GF-D8 (cell line): ENCODE results near the gene SOD1.

Experiments
- DNase-seq: peaks from one replicate; lab custom pipeline; 2025; lab: John Stamatoyannopoulos, UW

SOD1 gene

DNA sequence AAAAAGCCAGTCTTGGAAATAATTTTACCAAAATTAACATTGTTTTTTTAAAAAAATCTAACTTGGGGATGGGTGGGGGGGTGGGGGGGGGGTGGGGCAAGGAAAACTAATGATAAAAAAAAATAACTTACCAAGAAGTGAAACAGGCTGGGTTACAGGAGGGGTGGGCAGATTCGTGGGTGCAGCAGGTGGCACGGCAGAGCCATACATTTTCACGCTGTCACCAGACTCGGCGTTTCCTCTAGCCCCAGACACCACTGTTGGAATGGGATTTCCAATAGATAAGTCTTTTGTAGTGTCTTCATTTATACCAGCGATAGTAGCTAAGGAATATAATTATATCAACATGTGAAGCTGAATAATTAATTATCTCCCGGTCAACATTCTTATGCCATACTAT is 25.4 kb downstream of the SOD1 start:
- no peak for DNase-seq

DNA sequence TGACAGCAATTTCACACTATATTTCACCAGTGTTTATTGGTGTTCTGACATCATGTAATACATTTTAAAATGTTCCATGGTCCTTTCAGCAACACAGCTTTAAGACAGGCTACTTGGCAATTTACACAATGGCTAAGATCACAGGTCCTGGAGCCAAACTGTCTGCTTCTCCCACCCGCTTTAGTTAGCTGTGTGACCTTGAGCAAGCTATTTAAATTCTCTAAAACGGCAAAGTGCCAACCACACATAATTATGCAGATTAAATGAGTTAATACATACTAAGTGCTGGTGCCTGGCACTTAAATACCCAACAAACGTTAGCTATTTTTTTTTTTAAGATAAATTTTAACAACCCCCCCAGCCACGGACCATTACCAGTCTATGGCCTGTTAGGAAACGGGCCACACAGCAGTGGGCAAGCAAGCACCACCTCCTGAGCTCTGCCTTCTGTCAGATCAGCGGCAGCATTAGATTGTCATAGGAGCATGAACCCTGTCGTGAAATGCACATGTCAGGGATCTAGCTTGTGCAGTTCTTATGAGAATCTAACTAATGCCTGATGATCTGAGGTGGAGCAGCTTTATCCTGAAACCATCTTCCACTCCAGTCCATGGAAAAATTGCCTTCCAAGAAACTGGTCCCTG is 26.9 kb downstream of the SOD1 start:
- no peak for DNase-seq

DNA sequence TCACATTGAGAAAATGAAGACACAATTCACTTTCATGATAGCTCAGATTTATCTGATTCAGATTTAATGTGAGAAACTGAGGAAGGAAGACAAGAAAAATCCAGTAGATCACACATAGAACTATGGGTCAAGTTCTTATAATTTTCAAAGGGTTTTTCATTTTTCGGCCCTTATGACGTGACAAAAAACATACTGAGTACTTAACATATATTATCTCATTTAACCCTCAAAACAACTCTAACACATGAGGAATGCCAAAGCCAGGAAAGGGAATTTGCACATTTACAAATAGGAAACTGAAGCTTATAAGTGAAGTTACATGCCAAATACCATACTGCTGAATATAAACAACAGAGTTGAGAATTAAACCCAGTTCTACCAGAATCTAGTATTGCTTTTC is 27.6 kb downstream of the SOD1 start:
- DNase-seq: no peak

DNA sequence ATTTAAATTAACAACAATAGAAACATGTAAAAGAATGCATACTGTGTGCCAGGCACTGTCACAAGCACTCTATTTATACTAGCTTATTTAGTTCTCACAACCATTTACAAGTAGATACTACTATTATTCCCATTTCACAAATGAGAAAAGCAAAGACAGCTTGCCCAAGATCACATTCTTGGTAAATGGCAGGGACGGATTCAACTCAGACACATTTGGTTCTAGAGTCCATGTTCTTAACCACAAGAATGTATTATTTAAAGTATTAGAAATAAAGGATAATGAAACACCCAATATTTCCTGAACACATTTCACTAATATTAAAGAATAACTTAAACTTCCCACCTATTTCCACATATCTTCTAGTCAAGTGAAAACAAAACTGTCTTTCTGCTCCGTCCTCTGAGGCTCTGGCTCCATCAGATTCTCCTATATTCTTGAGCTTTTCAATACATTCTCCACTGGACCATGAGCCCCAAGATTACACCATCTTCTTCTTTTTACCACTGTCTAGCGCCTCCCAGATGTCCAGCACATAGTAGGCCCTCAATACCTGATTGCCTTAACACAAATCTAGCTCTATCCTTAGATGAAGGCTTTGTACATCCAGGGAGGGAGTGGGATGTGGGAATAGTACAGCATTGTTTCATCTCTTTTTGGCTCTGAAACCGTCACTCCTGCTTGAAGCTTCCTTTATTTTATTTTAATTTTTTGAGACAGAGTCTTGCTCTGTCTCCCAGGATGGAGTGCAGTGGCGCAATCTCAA is 29.3 kb downstream of the SOD1 start:
- no peak for DNase-seq

DNA sequence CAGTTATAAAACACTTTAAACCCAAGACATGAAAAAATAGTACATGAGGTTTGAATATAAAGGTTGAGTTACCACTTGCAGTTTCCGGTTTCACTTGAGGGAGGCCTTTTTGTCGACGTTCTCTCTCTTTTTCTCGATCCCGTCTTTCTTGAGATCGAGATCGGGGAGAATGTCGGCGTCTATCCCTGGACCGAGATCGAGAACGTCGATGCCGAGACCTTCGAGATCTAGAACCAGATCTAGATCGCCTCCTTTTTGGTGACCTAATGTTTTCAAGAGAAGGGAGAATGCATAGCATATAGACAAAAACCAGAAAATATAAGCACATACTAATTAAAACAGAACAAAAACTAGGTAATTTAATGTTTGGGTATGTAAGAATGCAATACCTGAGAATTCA is 33.7 kb downstream of the SOD1 start:
- DNase-seq: no peak

DNA sequence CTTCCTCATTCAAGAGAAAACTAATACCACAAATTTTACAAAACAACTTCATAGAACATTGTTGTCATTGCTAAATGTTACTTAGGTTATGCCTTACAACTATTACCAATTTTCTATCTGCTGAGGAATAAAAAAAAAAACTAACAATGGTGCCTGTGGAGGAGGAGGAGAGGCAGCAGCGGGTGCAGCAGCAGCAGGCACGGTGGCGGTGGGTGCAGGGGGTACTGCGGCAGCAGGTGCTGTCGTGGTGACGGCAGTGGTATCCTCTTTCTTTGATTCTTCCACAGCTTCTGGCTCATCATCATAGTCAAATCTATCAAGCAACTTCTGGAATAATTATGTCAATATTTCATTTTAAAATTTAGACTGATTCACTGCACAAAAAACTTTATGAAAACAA is 36.9 kb downstream of the SOD1 start:
- no peak for DNase-seq

DNA sequence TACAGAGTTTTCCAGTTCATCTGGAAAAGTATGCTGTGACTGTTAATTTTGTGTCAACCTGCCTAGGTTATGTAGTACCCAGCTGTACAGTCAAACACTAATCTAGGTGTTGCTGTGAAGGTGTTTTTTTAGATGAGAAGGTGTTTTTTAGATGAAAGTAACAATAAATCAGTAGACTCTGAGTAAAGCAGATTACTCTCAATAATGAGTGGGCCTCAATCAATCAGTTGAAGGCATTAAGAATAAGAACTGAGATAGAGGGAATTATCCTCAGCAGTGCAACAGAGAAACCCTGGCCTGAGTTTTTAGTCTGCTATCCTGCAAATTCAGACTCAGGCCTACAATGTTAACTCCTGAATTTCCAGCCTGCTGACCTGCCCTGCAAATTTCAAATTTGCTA is 39.0 kb downstream of the SOD1 start:
- DNase-seq: no peak

DNA sequence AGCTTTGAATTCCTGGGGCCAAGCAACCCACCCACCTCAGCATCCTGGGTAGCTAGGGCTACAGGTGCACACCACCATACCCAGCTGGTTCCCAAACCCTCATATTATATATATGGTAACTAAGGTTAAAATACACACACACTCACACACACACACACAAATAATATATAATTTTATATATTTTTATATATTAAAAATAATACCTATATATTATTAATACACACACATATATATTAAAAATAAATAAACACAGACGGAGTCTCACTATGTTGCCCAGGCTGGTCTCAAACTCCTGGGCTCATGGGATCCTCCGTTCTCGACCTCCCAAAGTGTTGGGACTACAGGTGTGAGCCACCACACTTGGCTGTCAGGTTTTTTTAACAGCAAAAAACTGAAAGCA is 40.5 kb downstream of the SOD1 start:
- DNase-seq: no peak

DNA sequence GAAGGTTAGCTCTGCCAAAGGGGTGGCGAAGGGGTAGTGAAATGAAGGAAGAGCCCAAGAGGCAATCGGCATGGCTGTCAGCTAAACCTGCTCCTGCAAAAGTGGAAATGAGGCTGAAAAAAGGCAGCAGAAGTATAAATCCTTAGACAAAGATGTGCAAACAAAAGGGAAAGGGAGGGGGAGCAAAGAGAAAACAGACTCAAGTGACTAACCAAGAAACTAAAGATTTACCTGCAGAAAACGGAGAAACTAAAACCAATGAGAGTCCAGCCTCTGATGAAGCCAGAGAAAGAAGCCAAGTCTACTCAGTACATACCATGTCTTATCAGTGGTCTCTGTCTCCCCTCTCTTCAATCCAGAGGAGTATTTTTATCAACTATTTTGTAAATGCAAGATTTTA is 47.1 kb downstream of the SOD1 start:
- no peak for DNase-seq

DNA sequence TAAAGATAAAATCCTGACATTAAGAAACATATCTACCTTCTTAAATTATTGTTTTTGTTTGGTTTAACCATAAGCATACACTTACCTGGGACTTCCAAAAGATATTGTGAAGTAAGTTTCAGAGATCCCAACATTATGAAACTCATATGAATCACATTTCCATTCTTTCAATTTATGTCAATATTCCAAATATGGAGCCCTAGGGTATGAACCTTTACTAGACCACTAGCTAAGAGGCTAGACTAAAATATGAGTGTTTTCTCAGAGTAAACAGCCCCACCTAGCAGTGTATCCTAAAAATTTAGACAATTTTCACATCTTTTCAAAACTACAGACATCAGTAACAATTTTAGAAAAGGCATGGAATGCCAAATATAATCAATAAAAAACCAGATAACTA is 48.0 kb downstream of the SOD1 start:
- DNase-seq: no peak

DNA sequence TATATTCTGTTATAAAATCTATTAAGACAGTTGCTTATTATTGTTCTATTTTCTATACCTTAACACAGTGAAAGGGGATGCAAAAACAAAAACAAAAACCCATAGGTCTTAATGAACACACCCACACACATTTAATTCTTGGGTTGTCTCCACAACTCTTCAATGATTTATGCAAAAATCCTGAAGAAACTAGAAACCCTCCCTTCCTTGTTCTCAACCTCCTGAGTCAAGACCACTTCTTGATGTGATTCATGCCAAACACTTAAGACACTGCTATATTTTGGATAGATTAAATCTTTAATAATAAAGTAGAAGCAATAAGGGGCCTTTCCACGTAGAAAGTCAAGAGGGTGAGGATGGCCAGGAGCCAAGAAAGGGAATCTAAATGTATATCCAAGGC is 49.0 kb downstream of the SOD1 start:
- DNase-seq: no peak

DNA sequence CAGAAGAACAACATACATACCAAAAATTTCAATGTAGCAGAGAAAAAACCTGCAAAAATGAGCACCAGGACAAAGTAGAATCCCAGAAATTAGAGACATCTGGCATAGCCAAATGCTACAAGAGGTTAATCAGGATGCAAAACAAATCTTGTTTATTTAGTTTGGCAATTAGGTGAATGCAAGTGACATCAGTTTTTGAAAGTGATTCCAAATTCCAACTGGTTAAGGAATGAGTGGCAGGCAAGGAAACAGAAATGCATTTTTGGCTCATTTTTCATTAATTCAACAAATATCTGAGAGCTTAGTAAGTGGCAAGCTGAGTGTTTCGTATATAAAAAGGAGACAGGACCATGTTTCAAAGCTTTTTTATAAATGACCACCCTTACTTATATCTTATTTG is 51.1 kb downstream of the SOD1 start:
- DNase-seq: no peak

DNA sequence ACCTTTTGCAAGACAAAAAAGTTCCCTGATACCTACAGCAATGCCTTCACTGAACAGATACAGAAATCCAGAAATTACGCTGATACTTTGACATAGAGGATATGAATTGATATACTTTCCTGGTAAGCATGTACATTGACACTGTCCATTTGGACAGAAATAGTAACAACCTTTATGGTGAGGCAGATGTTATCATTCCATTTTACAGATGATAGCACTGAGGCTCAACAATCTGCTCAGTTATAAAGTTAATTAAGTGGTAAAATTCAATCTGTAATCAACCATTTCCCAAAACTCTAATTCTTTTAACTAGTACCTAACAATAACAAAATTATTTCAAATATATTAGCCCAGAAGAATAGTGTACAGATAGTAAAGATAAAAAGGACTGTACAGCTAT is 51.8 kb downstream of the SOD1 start:
- no peak for DNase-seq

DNA sequence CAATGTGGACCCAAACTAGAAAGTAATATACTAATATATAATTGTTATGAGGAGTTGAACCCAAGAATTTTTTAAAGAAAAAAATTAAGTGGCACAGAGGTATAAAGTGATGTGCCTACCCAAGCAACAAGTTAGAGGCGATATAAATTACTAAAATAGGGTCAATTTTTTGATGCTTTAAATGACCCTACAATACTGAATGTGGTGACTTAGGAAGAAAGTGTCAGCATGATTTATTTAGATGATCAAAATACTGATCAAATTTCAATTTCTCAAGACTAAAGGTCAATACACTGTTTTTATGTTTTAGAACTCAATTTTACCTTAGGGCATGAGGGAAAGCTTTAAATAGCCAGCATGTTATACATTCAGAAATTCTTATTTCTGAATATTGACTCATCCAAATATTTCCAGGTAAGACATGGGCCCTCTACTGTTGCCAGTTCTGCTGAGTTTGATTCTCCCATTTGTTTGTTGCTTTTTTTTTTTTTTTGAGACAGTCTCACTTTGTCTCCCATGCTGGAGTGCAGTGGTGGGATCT is 52.3 kb downstream of the SOD1 start:
- no peak for DNase-seq

DNA sequence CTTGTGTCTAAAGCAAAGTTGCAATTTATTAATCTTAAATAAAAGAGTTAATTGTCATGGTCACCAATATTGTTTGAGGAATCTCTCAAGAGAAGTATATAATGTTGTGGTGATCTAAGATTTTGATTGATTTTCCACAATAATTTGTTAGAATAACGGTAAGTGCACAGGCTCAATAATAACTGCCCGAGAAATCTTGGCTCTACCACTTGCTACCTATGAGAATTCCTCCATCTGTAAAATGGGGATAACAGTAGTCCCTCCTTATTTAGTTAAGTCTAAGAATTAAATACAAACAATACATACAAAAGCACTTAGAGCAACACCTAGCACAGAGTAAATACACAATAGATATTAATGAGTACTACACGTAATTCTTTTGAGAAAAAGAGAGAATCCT is 53.6 kb downstream of the SOD1 start:
- no peak for DNase-seq

DNA sequence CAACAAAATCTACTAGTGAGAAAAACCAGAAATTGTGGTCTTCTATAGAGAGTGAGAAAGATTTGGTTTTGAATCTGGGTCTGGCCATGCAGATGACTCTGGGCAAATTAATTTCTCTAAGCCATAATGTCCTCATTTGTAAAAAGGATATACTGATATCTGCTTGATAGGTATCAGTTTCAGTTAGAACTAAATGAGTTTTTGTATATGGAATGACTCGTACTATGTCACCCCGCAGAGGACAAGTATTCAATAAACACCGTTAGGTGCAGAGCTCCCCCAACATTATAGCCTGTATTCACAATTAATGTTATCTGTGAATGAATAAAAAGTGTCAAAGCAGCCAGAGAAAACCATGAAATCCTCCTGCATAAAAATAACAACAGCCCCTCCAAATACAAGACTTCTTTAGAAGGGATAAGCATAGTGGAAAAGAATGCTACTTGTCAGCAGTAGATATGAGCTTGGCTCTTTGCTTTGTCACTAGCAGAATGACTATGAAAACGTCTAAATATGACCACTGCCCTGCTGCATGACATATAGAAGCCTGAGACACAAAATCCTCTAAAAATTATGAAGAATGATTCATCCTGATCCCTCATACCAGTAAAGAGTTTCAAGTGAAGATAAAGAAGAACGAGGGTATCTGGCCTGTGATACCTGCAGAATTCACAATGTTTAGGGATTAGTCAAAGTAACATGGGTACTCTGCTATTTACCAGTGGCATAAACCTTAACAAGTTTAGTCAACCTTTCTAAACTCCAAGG is 54.7 kb downstream of the SOD1 start:
- no peak for DNase-seq

DNA sequence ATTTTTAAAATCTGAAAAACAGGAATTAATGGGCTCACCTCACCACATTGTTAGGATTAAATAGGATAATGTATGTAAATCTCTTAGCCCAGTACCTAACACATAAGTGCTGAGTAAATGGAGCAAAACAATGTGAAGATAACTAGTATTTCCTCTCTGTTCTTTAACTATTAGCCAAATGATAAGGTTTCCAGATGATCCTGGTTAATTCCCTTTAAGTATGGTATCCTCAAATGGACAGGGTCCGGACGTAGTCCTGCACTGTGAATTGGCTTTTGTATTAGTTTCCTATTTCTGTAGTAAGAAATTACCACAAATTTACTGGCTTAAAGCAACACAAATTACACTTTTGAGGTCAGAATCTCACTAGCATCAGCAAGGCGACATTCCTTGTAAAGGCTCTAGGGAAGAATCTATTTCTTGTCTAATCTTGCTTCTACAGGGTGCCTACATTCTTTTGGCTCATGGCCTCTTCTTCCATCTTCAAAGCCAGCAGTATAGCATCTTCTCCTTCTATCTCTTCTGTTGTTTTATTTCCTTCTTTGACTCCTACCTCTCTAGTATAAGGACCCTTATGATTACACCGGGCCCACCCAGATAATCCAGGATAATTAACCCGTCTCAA is 55.4 kb downstream of the SOD1 start:
- no peak for DNase-seq

DNA sequence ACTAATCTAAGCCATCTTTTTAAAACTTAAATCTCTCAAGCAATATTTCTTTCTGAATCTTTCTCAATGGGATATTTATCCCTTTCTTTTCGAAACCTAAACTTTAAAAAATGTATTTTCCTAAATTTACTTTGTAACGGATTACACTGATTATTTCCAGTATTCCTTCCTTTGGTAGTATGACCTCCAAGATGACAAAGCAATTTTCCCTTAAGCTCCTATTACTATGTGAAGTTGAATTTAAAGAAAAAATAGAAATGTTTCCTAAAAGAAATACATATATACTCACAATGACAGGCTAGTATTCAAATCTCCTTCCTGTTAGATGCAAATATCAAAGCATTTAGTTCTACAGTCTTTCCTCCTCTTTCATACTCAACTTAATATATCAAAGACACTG is 56.6 kb downstream of the SOD1 start:
- DNase-seq: no peak
